HG02840 (cell line): Measurements from ENCODE around the gene SIPA1L3.

Source experiments
- ATAC-seq: cut with Tn5 transposase; IDR thresholded peaks from one replicate; pipeline ENCODE4 v1.9.1; 2021; ENCODE audit warnings: mild to moderate bottlenecking, moderate library complexity, moderate number of reproducible peaks; ENCODE audit not compliant: unreplicated experiment, low FRiP score

Gene SIPA1L3

GRCh38 chr19:37991176-37991835, 84.3 kb downstream of the SIPA1L3 start:
- ATAC-seq = no peak

GRCh38 chr19:37991841-37992248, 84.8 kb downstream of the SIPA1L3 start:
- ATAC-seq = no peak

- no peak for ATAC-seq
These were observed 85.8 kb downstream of the SIPA1L3 start for GRCh38 chr19:37992761-37993160.

GRCh38 chr19:37994823-37995130, 87.8 kb downstream of the SIPA1L3 start:
- no peak for ATAC-seq

GRCh38 chr19:37995346-37995745, 88.3 kb downstream of the SIPA1L3 start:
- ATAC-seq = no peak

- ATAC-seq = no peak
These were observed 90.9 kb downstream of the SIPA1L3 start for GRCh38 chr19:37997911-37998344.

GRCh38 chr19:37998801-37999308, 91.8 kb downstream of the SIPA1L3 start:
- ATAC-seq = no peak

GRCh38 chr19:37999309-38000213, 92.6 kb downstream of the SIPA1L3 start:
- ATAC-seq = no peak

- ATAC-seq = no peak
These were observed 94.3 kb downstream of the SIPA1L3 start for GRCh38 chr19:38001158-38001781.

- ATAC-seq = no peak
These were observed 96.6 kb downstream of the SIPA1L3 start for GRCh38 chr19:38003438-38004185.

GRCh38 chr19:38004186-38004520, 97.1 kb downstream of the SIPA1L3 start:
- no peak for ATAC-seq

- ATAC-seq = peak; percentile 64
These were observed 97.7 kb downstream of the SIPA1L3 start for GRCh38 chr19:38004521-38005223.

- no peak for ATAC-seq
These were observed 98.2 kb downstream of the SIPA1L3 start for GRCh38 chr19:38005224-38005614.

GRCh38 chr19:38006361-38007045, 99.5 kb downstream of the SIPA1L3 start:
- ATAC-seq = no peak

- ATAC-seq = no peak
These were observed 102.7 kb downstream of the SIPA1L3 start for GRCh38 chr19:38009650-38010242.

- no peak for ATAC-seq
These were observed 104.4 kb downstream of the SIPA1L3 start for GRCh38 chr19:38011426-38011825.

- no peak for ATAC-seq
These were observed 105.3 kb downstream of the SIPA1L3 start for GRCh38 chr19:38012290-38012689.

GRCh38 chr19:38012944-38013343, 105.9 kb downstream of the SIPA1L3 start:
- no peak for ATAC-seq
